DND-41 (cell line): ENCODE results near the gene DGKE.

Experiments used
- EZH2 ChIP-seq: IDR thresholded peaks from 3 replicates; pipeline ENCODE4 v1.6.1; 2012; ENCODE audit warnings: borderline replicate concordance, low read depth, mild to moderate bottlenecking, moderate library complexity, low read length, inconsistent platforms; ENCODE audit not compliant: severe bottlenecking
- TF ChIP-seq, protein P1 (sequence below): IDR thresholded peaks from 2 replicates; pipeline ENCODE4 v1.5.1; 2012; ENCODE audit warnings: borderline replicate concordance, low read length, moderate library complexity, mild to moderate bottlenecking; ENCODE audit not compliant: poor library complexity, severe bottlenecking; ENCODE audit errors: extremely low read depth

DNA sequence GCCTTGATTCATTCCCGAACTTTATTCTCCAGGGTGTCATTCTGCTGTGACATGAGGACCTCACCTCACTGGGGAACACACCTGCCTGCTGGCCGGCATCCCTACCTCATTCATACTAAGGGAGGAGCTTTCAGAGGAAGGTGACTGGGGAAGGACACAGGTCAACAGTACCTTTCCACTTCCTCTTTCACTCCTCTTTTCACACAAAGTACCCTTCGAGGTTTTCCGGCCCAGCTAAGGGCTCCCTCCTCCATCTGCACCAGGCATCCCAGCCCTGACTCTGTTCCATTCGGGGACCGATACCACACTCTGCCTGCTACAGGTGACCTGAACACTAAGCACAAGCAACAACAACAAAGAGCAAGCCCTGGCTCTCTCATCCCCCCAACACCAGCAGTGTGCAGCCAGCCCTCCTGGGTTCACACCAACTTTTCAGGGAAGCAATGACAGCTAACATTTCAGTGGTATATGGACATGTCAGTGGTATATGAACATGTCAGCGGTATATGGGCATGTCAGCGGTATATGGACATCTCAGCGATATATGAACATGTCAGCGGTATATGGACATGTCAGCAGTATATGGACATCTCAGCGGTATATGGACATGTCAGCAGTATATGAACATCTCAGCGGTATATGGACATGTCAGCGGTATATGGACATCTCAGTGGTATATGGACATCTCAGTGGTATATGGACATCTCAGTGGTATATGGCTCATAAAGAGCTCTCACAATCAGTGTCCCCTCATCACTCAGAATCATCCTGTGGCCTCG, 63.9 kb downstream of the DGKE start:
- TF ChIP-seq, protein P1, sequence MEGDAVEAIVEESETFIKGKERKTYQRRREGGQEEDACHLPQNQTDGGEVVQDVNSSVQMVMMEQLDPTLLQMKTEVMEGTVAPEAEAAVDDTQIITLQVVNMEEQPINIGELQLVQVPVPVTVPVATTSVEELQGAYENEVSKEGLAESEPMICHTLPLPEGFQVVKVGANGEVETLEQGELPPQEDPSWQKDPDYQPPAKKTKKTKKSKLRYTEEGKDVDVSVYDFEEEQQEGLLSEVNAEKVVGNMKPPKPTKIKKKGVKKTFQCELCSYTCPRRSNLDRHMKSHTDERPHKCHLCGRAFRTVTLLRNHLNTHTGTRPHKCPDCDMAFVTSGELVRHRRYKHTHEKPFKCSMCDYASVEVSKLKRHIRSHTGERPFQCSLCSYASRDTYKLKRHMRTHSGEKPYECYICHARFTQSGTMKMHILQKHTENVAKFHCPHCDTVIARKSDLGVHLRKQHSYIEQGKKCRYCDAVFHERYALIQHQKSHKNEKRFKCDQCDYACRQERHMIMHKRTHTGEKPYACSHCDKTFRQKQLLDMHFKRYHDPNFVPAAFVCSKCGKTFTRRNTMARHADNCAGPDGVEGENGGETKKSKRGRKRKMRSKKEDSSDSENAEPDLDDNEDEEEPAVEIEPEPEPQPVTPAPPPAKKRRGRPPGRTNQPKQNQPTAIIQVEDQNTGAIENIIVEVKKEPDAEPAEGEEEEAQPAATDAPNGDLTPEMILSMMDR = no peak
- no peak for TF ChIP-seq EZH2
